BE2C (cell line): ENCODE data around the gene MC2R.

Experiments used
- DNase-seq: peaks from one replicate; pipeline ENCODE4 v3.0.0-alpha.2; 2020
- H3K27me3 ChIP-seq: fragments of 250-450 bp; sonication (Bioruptor Pico); 2 replicates; pipeline ENCODE4 v1.5.1; 2020; ENCODE audit warnings: mild to moderate bottlenecking
- H3K36me3 ChIP-seq: fragments of 250-450 bp; sonication (Bioruptor Pico); 2 replicates; pipeline ENCODE4 v1.5.1; 2020; ENCODE audit warnings: mild to moderate bottlenecking
- H3K4me1 ChIP-seq: fragments of 250-450 bp; sonication (Bioruptor Pico); 2 replicates; pipeline ENCODE4 v1.5.1; 2020
- H3K4me3 ChIP-seq: 2 replicates; pipeline ENCODE4 v1.5.1; 2011; ENCODE audit warnings: low read depth, low read length
- H3K9me3 ChIP-seq: fragments of 250-450 bp; sonication (Bioruptor Pico); 2 replicates; pipeline ENCODE4 v1.5.1; 2020
- CTCF ChIP-seq: IDR thresholded peaks from 2 replicates; pipeline ENCODE4 v1.5.1; 2012; ENCODE audit warnings: mild to moderate bottlenecking, low read depth, low read length

The MC2R gene

GRCh38 chr18:13834496-13835015, 80.8 kb downstream of the MC2R start:
- Histone ChIP-seq H3K36me3 (no peaks in the 10 kb centered on the region), H3K4me3 (no peak overlapping the region), H3K27me3 (no peaks in the 10 kb centered on the region), H3K9me3 (no peaks in the 10 kb centered on the region), H3K4me1 (no peaks in the 10 kb centered on the region)
- TF ChIP-seq CTCF: no peak
- DNase-seq: no peak
